OCI-LY1 (cell line): ENCODE results near the gene PRM1.

Experiments
- CTCF ChIP-seq: fragments of 200-600 bp; sonication (generic), shearing (Covaris generic); IDR thresholded peaks from 2 replicates; pipeline ENCODE4 v1.5.1; 2017; ENCODE audit warnings: mild to moderate bottlenecking, antibody characterized with exemption, low read length, moderate library complexity, mixed read lengths
- EZH2 ChIP-seq: fragments of 200-600 bp; sonication (generic), shearing (Covaris generic); IDR thresholded peaks from 2 replicates; pipeline ENCODE4 v1.8.0; 2017; ENCODE audit warnings: borderline replicate concordance, mixed run types, mild to moderate bottlenecking, antibody characterized with exemption, low read length, moderate library complexity, mixed read lengths

- TF ChIP-seq CTCF (no peak), EZH2 (no peak)
Measured at GRCh38 chr16:11326084-11326736, 45.1 kb upstream of the PRM1 start.
